GM21390 (cell line): ENCODE measurements around the gene TEX2.
"Not testable (repeated sequence)": the region's sequence is repeated elsewhere in the genome, so short reads cannot be mapped to it uniquely, and the experiment has no call there.

ENCODE experiments used
- ATAC-seq: cut with Tn5 transposase; IDR thresholded peaks from one replicate; pipeline ENCODE4 v1.9.1; 2021; ENCODE audit not compliant: unreplicated experiment

The TEX2 gene

DNA sequence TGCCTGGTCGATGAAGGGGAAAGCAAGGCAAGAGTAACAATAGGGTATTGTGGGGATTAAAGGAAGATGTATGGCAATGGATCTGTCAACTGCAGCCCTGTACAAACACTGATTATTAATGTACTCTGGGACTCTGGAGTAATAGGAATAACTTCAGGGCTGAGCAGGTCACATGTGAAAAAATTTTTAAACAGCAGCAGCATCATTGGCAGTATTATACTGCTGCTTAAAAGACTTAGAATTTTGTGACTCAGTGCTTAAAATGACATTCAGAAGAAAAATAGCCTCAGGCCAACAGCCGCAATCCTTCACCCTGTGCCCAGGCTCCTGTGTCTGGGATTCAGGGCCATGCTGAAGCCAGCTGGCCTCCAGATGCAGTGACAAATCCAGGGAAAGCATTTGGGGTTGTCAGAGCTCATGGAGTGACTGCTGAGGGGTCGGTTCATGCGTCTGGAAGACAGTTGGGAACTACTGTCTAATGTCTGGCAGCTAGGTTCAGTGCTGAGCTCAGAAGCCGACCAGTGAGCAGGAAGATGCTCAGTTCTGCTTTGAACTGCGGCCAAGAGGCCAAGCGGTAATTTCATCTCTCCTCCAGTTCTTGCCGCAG lies 22.2 kb downstream of the TEX2 start:
- ATAC-seq: no peak

DNA sequence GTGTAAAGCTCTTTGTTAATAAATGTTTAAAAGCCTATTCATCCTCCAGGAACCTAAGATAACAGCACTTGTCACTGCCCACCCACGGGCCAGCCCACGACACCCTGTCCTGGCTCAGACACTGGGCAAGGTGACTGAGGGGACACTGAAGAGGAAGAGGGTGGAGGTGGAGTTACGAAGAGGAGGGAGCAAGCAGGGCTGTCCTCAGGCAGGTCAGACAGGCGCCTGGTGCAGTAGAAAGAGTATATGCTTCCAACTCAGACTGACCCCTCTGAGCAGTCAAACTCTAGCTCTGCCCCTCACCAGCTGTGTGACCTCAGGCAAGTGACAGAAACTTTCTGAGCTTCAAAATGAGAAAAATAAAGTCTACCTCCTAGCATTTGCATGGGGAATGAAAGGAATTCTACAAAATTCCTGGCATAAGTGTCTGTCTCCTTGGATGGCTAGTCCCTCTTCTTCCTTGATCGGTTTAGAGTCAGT lies 22.8 kb downstream of the TEX2 start:
- no peak for ATAC-seq

DNA sequence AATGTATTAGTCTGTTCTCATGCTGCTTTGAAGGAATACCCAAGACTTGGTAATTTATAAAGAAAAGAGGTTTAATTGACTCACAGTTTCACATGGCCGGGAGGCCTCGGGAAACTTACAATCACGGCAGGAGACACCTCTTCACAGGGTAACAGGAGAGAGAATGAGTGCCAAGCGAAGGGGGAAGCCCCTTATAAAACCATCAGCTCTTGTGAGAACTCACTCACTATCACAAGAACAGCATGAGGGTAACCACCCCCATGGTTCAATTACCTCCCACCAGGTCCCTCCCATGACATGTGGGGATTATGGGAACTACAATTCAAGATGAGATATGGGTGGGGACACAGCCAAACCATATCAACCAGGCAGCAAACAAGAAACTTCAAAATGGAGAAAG lies 24.6 kb downstream of the TEX2 start:
- not testable (repeated sequence) for ATAC-seq

DNA sequence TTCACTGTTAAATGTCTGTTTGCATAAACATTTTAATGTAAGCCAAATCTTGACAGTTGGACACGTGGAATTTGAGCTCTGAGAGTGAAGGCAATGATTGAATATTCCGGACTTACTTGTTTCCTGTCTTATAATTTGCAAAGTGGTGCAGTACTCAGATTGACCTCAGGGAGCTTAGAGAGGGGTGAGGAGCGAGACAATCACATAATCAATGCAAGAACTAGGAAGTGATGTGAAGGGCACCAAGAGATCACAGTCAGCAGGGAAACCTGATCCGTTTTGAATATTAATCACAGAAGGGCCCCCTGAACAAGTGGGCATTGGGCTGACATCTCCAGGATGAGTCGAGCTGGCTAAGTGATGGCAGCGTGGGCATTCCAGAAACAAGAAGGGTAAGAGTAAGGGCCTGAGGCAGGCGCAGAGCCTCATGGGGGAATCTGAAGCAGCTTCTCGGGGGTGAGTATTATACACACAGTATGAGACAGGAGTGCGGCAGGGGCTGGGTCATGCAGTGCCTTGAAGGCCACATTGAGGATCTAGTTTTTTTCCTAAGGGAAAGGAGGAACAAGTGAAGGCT lies 26.1 kb downstream of the TEX2 start:
- ATAC-seq: no peak

DNA sequence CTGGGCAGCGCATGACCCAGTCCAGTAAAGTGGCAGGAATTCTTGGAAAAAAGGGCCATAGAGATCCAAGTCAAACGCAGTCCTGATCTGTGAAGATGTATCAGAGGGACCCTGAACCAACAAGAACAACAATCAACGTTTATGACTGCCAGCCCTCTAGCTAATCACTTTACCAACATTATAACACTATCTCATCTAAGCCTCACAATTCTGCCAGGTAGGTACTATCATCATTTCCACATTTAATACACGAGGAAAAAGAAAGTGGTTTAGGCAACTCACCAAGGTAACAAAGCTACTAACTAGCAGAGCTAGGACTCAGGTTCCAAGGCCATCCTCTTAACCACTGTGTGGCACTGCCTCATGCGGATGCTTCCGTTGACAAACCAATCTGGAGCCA lies 28.1 kb downstream of the TEX2 start:
- no peak for ATAC-seq

DNA sequence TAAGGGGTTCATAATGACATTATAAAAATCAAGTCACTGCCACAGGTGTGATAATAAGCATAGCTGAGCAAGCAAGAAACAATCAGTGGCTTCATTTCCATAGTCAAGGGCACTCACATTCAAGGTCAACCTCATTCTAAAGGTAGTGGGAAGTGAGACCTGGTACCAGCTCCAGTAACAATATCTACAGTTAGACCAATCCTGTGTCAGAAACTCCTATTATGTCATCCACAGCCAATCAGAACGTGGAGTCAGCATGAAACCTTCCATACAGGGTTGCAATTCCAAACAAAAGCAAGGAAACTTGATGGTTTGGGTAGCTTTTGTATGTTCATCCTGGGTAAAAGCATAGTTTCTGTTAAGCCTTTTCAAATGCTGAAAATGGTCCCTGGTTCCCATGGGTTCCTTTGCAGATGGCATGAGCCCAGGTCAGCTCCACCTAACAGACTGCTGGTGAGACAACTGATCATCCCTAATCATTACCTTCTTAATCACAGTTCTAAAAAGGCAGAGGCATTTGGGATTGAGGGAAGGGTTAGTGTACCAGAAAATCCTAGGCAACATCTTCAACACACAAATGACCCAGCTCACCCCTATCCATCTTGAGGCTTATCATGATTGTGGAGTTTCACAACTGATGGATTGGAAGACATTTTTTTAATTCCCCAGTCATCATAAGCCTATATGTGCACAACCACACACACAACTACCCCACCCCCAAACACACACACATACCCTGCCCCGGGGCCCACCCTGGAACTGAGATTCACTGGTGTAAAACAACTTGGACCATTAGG lies 30.4 kb downstream of the TEX2 start:
- no peak for ATAC-seq

DNA sequence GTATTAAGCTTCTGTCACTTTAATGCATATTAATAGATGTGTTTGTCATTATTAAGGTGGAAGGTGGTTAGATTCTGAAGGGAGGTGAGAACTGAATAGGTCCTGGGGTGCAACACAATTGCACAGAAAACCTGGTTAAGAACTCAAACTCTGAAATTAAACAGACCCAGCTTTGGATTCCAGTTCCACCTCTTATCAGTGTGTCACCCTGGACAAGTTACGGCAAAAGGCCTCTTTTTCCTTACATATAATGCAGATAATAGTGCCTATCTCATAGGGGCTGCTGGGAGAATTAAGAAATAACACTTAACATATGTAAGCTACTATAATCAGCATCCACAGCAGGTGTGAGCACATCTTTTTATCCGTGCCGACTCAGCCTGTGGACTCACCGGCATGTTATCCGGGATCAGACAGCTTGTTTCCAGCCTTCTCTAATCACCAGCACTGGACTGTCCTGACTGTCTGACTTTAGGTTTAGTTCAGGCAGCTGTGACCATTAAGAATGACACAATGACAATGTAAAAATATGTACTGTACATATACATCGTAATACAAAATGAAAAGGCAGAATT lies 31.4 kb downstream of the TEX2 start:
- no peak for ATAC-seq

DNA sequence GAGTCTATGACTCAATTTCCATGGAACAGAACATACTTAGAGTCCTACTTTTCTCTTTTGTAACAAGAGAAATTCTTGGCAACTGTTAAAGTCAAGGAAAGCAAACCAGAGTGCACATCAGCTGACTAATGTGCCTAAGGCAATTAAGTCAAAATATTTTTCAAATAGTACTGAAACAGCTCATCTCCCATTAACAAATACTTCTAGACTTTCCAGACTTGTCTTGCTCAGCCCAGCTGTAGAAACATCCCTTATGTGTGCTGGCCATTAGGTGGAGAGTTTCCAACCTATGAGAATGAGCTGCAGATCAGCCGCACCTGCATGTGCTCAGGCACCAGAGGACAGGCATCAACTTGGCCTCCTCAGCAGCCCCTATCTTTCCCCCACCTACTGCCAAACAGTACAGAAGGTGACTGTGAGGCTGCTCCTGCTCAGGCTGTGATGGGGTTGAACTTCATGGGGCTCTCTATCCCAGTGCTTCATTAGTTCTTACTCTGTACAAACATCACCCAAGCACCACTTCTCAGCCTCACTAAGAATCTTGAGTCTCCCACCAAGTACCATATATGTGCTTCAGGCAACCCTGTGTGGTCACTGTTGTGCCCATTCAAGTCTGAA lies 32.2 kb downstream of the TEX2 start:
- no peak for ATAC-seq

DNA sequence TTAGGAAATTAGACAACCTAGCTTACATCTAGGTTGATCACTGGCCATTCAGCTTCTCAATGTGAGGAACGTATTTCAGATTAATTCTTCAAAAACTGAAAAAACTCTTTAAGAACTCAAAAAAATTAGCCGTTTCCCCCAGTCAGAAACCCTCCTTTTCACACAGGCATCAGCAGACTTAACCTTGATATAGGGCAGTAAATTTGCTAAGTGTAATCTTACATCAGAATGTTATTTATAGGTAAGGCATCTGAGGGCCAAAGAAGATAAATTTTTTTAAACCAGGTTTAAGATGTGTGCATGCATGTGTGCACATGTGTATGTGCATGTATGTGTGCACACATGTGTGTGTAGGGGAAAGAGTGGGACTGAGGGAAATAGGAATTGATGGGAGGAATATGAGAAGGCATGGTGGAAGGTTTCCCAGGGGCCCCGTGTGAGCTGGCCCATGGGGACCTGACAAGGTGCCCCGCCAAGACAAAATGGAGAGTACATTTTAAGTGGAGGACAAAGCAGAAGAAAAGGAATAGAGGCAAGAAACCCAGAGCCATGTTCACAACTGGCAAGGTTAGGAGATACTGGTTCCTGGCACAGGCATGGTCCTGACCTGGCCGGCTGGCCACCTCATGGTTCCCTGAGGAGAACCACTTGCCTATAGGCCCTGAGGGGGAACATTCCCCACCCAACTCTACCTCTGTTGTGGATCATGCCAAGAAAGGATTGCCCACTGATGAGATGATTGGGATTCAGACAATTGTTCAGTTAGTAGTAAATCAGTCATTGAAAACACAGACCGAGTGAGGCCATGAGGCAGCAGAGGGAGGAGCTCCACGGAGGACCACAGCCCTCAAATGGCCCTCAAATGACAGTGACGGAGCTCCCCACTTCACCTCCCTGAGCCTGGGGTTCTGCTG lies 33.0 kb downstream of the TEX2 start:
- ATAC-seq: no peak

DNA sequence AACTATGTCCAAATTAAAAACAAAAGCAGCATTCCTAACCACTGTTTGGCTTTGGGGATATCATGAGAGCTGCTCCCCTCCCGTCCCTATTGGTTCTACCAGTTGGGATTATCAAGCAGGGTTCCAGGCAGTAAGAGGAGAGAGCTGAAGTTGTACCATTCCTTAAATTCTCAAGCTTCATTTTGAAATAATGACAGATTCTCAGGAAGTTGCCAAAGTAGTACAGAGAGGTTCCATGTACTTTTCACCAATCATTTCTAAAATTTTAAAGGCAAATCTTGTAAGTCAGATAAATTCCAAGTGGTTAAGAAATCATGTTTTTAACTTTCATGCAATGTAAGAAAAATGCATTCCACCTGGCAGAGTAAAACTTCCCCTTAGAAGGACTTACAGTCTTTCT lies 36.9 kb downstream of the TEX2 start:
- no peak for ATAC-seq

DNA sequence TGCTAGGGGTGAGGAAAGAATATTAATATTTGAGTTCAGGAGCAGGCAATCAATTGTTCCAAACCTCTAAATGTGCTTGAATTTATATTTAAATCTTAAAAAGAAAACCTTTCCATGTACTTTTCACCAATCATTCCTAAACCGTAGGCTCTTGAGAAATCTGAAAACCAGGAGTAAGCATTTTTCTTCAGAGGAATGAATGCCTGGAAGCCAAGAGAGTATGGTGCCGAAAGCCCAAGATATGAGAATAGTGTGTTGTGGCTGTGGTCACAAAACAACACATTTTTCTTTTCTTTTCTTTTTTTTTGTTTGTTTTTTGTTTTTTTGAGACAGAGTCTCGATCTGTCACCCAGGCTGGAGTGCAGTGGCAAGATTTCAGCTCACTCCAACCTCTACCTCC lies 37.6 kb downstream of the TEX2 start:
- ATAC-seq: no peak

DNA sequence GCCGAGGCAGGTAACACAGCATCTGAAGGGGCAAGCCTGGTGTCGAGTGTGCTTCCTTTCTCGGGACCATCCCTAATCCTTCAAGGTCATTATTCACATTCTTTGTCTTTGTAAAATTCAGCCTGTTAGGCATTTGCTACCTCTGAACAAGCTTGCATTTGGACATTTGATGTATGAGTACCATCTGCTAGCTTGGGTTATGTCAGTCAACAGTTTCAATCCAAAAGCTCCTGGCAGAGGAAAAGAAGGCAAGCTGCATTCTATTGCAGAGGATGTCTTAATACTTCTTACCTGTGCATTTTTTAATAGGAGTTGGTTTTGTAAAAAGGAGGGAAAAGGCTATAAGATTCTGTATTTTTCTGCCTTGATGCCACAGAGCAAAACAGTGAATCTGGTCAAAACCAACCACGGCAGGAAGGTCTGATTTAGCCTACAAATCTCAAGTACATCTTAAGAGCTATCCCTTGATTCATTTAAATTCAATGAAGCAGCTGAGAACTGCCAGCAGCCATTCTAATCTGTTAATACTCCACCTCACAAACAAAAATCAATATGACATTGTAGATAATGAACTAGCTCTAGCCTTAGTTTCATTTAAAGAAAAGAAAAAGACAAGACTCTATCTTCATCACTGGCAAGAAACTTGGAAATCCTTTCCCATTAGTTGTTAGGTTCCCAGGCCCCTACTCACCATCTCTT lies 39.0 kb downstream of the TEX2 start:
- no peak for ATAC-seq

DNA sequence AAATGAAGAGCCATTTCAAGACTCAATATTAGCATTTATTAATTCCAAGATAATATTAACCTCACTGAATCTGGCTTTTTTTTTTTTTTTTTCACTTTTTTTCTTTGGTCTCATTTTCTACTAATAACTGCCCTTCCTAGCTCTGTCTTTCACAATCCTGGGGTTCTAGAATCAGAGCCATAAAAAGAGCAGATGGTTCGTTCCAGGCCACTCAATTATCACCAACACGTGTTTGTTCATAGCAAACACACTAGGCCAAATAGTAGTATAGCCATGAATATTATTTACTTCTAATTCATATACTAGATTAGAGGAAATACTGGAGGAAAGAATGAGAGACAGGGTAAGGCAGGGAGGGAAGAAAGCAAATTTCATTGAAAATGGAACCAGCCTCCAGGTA lies 39.8 kb downstream of the TEX2 start:
- ATAC-seq: no peak

DNA sequence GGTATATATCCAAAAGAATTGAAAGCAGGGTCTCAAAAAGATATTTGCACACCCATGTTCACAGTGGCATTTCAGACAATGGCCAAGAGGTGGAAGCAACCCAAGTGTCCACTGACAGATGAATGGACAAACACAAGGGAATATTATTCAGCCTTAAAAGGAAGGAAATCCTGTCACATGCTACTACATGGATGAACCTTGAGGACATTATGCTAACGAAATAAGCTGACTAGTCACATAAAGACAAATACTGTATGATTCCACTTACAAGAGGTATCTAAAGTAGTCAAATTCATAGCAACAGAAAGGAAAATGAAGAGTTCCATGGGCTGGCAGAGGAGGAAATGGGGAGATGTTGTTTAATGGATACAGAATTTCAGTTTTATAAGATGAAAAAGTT lies 41.4 kb downstream of the TEX2 start:
- no peak for ATAC-seq

DNA sequence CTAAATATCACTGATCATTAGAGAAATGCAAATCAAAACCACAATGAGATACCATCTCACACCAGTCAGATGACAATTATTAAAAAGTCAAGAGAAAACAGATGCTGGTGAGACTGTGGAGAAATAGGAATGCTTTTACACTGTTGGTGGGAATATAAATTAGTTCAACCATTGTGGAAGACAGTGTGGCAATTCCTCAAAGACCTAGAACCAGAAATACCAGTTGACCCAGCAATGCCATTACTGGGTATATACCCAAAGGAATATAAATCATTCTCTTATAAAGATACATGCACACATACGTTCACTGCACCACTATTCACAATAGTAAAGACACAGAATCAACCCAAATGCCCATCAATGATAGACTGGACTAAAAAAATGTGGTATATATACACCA lies 42.5 kb downstream of the TEX2 start:
- not testable (repeated sequence) for ATAC-seq

DNA sequence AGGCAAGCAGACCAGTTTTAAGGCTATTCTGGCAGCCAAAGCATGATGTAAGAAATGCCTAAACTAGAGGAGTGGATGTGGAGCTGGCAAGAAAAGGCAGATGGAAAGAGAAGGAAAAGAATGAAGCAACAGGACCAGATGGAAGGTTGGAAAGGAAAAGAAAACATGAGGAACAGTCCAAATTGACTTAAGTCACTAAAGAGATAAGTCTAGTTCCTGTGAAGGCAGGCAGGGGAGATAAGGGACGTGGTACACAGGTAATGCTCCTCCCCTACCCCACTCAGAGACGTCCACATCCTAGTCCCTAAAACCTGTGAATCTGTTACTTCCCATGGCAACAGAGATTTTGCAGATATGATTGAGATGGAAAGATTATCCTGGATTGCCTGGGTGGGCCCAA lies 43.5 kb downstream of the TEX2 start:
- no peak for ATAC-seq

DNA sequence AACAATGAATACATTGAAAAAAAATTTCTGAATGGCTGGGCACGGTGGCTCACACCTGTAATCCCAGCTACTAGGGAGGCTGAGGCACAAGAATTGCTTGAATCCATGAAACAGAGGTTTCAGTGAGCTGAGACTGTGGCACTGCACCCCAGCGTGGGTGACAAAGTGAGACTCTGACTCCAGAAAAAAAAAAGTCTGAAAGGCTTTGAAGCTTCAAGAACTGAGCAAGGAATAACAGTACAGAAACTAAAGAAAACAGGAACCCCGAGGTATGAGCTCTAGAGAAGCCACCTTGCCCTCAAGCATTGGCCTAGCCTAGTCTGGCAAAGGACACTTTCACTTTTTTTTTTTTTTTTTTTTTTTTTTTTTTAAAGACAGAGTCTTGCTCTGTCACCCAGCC lies 45.0 kb downstream of the TEX2 start:
- ATAC-seq: peak; percentile 63

DNA sequence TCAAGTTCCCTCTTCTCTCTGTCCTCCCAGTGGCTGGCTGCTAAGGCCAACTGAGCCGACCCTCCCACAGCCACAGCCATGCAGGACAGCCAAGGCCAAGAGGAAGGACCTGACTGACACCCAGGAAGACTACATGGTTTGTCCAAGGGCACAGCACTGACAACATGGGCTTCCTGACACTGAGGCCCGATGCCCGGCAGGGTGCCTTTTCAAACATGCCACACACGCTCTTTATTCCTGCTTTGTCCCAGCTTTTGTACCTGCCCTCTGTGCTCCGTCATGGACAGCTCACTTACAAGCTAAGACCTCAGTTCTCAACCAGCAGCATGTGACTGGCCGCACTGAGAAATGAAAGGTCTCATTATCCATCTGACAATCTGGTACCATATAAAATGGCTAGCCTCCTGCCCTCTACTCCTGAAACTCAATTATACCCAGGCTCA lies 45.8 kb downstream of the TEX2 start:
- no peak for ATAC-seq

DNA sequence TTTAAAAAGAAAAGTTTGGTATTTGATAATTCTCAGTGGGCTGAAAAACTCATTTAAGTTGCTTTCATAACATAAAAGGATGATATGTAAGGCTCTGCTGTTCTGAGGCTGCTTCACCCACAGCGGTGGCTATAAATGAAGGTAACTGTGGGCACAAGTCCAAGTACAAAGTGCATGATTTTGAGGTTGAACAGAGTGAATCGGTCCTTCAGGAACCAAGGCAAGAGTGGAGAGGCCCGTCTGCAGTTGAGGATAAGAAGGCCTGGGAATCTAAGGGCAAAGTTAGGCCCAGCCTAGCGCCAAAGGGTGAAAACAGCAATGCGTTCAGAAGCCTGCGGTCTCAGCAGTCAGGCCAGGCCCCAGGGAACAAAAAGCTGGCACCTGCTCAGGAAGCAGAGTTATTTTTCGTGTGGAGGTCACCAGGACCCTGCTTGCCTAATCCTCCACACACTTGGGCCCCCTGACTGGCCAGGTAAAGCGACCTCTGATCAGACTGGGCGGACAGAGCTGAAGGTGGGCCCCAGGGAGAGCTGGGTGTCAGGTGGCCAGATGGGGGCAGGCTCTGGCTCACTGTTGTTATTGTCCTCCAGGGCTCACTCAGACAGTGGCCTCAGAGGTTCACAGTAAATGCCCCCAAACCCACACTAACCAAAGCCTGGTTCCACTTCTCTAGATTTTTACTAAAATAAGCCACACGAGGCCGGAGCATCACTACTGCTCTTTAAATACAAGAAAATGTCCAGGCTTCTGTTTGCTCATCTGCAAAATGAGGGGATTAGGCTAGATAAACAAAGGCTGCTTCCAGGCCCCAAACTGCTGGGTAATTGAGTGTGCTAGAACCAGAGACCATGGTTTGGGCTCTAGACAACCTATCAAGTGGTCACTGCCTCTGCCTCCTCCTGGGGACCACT lies 46.5 kb downstream of the TEX2 start:
- ATAC-seq: peak; percentile 56
